ENCODE results near the gene TNF. TPM values are rescaled to one million over a fixed set of nuclear protein-coding genes. Genes with fewer than 3 reads are reported as not detected.

Gene TNF
- total RNA-seq, 2 experiments from 2014 or later, result 2.5 to 3.5 TPM

DNA sequence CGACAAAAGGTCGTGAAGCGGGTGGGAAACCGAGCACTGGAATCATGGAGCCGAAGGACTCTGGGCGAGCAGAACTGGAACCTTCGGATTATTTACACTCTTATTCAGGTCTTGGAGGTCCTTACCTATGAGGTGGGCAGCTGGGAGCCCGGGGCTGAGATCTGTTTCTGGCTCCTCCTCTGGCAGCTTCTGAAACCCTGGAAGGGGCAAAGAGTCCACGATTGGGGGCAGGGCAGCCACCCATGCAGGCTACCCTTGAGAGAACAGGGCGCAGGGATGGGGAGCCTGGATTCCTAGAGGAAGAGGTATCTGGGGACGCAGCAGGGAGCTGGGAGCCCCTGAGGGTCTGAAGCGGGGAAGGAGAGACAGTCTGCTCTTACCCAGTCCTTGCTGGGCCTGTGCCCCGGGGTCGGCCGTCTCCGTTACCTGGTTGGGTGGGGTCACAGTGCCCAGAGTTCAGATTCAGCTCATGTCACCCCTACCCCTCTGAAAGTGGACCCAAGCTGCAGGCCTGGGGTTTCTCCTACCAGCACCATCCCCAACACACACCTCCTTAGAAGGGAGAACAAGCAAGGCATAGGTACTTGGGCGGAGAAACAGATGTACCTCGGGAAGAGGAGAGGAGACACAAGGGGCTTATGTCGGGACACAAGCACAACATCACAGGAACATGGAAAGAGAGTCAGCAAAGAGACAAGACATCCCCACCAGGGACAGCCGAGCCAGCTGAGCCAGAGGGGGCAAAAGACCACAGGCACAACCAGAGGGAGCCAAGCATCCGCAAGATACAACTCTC, 6.3 kb downstream of the TNF start:
- TSS peak; percentile 93 for BruUV-seq (replicated peaks)
- Histone ChIP-seq H3K9me2 (ENCODE audit: insufficient read depth, low read length) (no peaks in the 10 kb centered on the region), H3K4me2 (ENCODE audit: low read length) (peak overlapping the region; percentile 88), H3K4me1 (ENCODE audit: insufficient read depth, low read length, poor library complexity, severe bottlenecking) (peaks cover 78% of the 10 kb centered on the region), H4K20me1 (ENCODE audit: insufficient read depth, low read length) (no peaks in the 10 kb centered on the region), H3K79me2 (ENCODE audit: insufficient read depth, low read depth, low read length) (peaks cover 11% of the 10 kb centered on the region; the same call in 1 of the 2 replicates), H3K36me3 (ENCODE audit: insufficient read depth, low read length) (peaks cover 13% of the 10 kb centered on the region; the same call in 1 of the 2 replicates), H3K27ac (ENCODE audit: low read depth, low read length, poor library complexity, severe bottlenecking) (peak overlapping the region; percentile 86), H3K9me3 (ENCODE audit: low read length) (no peaks in the 10 kb centered on the region), H3K4me3 (ENCODE audit: low read depth, low read length, poor library complexity, severe bottlenecking) (peak overlapping the region; percentile 87), H2AFZ (ENCODE audit: low read length) (peak overlapping the region; percentile 12; the same call in 1 of the 2 replicates)
- TF ChIP-seq, protein P1, sequence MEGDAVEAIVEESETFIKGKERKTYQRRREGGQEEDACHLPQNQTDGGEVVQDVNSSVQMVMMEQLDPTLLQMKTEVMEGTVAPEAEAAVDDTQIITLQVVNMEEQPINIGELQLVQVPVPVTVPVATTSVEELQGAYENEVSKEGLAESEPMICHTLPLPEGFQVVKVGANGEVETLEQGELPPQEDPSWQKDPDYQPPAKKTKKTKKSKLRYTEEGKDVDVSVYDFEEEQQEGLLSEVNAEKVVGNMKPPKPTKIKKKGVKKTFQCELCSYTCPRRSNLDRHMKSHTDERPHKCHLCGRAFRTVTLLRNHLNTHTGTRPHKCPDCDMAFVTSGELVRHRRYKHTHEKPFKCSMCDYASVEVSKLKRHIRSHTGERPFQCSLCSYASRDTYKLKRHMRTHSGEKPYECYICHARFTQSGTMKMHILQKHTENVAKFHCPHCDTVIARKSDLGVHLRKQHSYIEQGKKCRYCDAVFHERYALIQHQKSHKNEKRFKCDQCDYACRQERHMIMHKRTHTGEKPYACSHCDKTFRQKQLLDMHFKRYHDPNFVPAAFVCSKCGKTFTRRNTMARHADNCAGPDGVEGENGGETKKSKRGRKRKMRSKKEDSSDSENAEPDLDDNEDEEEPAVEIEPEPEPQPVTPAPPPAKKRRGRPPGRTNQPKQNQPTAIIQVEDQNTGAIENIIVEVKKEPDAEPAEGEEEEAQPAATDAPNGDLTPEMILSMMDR (conservative IDR thresholded peaks at IDR 0.05; ENCODE audit: low read length), result no peak
- TF ChIP-seq EZH2phosphoT487 (IDR thresholded peaks at IDR 0.05; ENCODE audit: borderline replicate concordance, low read depth, low read length), result no peak
- ChIA-PET CTCF (ENCODE audit: unreplicated experiment) (interaction anchor here (0.6 to 4.4 kb wide), 5 partner anchors 11 to 25 kb away, joined by 3 to 27 read pairs (median 3); partner anchors contain the start of gene NCR3), POLR2A (interaction anchor here (0.5 to 6.0 kb wide), 7 partner anchors 11 to 71 kb away, joined by 3 to 49 read pairs (median 5); partner anchors contain the start of genes BAG6, NCR3 and NFKBIL1)
- intact Hi-C loops (cut with micrococcal nuclease; ENCODE audit: unreplicated experiment), result loop anchor here (1.0 to 10.0 kb wide), 4 partner anchors 16 to 177 kb away; partner anchors contain the start of genes MICA and NFKBIL1
- DNase-seq (ENCODE audit: low spot score), result no peak

DNA sequence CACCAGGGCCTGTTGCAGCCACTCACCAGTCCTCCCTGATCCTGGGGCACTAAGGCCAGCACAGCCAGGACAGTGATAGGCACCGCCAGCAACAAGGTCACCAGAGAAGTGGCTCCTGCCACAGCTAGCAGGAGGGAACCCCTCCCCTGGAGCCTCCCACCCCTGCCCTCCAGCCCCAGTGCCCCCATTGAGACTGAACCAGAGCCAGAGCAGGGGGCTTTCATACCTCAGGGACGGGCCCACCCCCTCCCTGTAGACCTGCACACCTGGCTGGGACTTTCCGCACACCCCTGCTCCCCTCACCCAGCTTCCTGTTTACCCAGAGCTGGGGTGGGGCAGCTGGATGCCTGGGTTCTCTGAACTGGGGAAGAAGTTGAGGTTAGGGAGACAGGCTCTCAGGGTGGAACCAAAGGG, 6.9 kb downstream of the TNF start, which contains the start of gene LTB:
Gene LTB (minus strand): TSS at position 195 of the 414 bp plus-strand sequence. CDS start 7 bp downstream, at position 188.
- ChIA-PET CTCF (ENCODE audit: unreplicated experiment) (interaction anchor here (0.6 to 4.4 kb wide), 5 partner anchors 7 to 34 kb away, joined by 3 to 27 read pairs (median 3); partner anchors contain the start of gene TNF), POLR2A (interaction anchor here (0.6 to 6.0 kb wide), 9 partner anchors 8 to 71 kb away, joined by 3 to 49 read pairs (median 5); partner anchors contain the start of genes BAG6, NCR3 and NFKBIL1)
- Histone ChIP-seq H3K36me3 (ENCODE audit: insufficient read depth, low read length) (peaks cover 12% of the 10 kb centered on the region; the same call in 1 of the 2 replicates), H3K4me2 (ENCODE audit: low read length) (peak within 1 kb of the TSS; percentile 88), H3K4me3 (ENCODE audit: low read depth, low read length, poor library complexity, severe bottlenecking) (peak within 1 kb of the TSS; percentile 87), H3K79me2 (ENCODE audit: insufficient read depth, low read depth, low read length) (peaks cover 11% of the 10 kb centered on the region; the same call in 1 of the 2 replicates), H4K20me1 (ENCODE audit: insufficient read depth, low read length) (no peaks in the 10 kb centered on the region), H3K4me1 (ENCODE audit: insufficient read depth, low read length, poor library complexity, severe bottlenecking) (peaks cover 78% of the 10 kb centered on the region), H2AFZ (ENCODE audit: low read length) (peak within 1 kb of the TSS; percentile 12; the same call in 1 of the 2 replicates), H3K27ac (ENCODE audit: low read depth, low read length, poor library complexity, severe bottlenecking) (peak within 1 kb of the TSS; percentile 86), H3K9me3 (ENCODE audit: low read length) (no peaks in the 10 kb centered on the region), H3K9me2 (ENCODE audit: insufficient read depth, low read length) (no peaks in the 10 kb centered on the region)
- BruUV-seq (replicated peaks), result no TSS peak
- TF ChIP-seq, protein P1 (conservative IDR thresholded peaks at IDR 0.05; ENCODE audit: low read length), result no peak
- no peak for TF ChIP-seq EZH2phosphoT487 (IDR thresholded peaks at IDR 0.05; ENCODE audit: borderline replicate concordance, low read depth, low read length)
- intact Hi-C loops (cut with micrococcal nuclease; ENCODE audit: unreplicated experiment), result loop anchor here (10.0 kb wide), 1 partner anchor 177 kb away; the partner anchor contains the start of gene MICA
- peak; percentile 87 for DNase-seq (ENCODE audit: low spot score)
